HL-60 (cell line): ENCODE results near the gene CRIP1.

ENCODE experiments used
- DNase-seq, 2 experiments: peaks; one replicate each; pipeline ENCODE4 v3.0.0-alpha.2; 2010 to 2020; ENCODE audit warnings: low read depth in 1 of 2, low spot score in 1 of 2
- H3K27ac ChIP-seq: fragments of 250-450 bp; sonication (Bioruptor Pico); replicated peaks from 2 replicates; pipeline ENCODE4 v1.5.1; 2020; ENCODE audit warnings: mild to moderate bottlenecking, moderate library complexity
- H3K27me3 ChIP-seq: fragments of 250-450 bp; sonication (Bioruptor Pico); 2 replicates; pipeline ENCODE4 v1.5.1; 2021; ENCODE audit warnings: mild to moderate bottlenecking, moderate library complexity; ENCODE audit not compliant: insufficient read depth, poor library complexity, severe bottlenecking
- H3K4me3 ChIP-seq: replicated peaks from 2 replicates; pipeline ENCODE4 v1.5.1; 2011; ENCODE audit warnings: mild to moderate bottlenecking, control low read depth, low read length; ENCODE audit not compliant: insufficient read depth
- CTCF ChIP-seq: IDR thresholded peaks from one replicate; pipeline ENCODE4 v1.5.1; 2011; ENCODE audit warnings: low read length, control low read depth, inconsistent platforms; ENCODE audit not compliant: insufficient read depth
- GABPA ChIP-seq: IDR thresholded peaks from 2 replicates; pipeline ENCODE4 v1.6.1; 2012; ENCODE audit warnings: low read depth
- POLR2AphosphoS5 ChIP-seq: IDR thresholded peaks from 2 replicates; pipeline ENCODE4 v1.6.1; 2012; ENCODE audit warnings: low read depth
- REST ChIP-seq: IDR thresholded peaks from 2 replicates; pipeline ENCODE4 v1.6.1; 2012; ENCODE audit warnings: low read depth; ENCODE audit not compliant: insufficient replicate concordance
- SPI1 ChIP-seq: IDR thresholded peaks from 2 replicates; pipeline ENCODE4 v1.6.1; 2012; ENCODE audit warnings: low read depth, mild to moderate bottlenecking, borderline replicate concordance

Gene CRIP1

GRCh38 chr14:105494606-105494929, 7.9 kb downstream of the CRIP1 start:
- Histone ChIP-seq H3K4me3 (no peak overlapping the region), H3K27me3 (no peaks in the 10 kb centered on the region), H3K27ac (no peak overlapping the region)
- TF ChIP-seq POLR2AphosphoS5 (no peak), CTCF (no peak), SPI1 (no peak), REST (no peak), GABPA (no peak)
- DNase-seq, result no peak

- no peak for DNase-seq
- Histone ChIP-seq H3K27ac (no peak overlapping the region), H3K27me3 (no peaks in the 10 kb centered on the region), H3K4me3 (no peak overlapping the region)
- TF ChIP-seq CTCF (no peak), POLR2AphosphoS5 (no peak), SPI1 (no peak), REST (no peak), GABPA (no peak)
Observed at GRCh38 chr14:105495101-105495989, 8.7 kb downstream of the CRIP1 start.

- Histone ChIP-seq H3K27me3 (no peaks in the 10 kb centered on the region), H3K27ac (no peak overlapping the region), H3K4me3 (no peak overlapping the region)
- TF ChIP-seq SPI1 (no peak), REST (no peak), CTCF (no peak), GABPA (no peak), POLR2AphosphoS5 (no peak)
- DNase-seq, result no peak
Observed at GRCh38 chr14:105495990-105496830, 9.5 kb downstream of the CRIP1 start.
